ENCODE results near the gene CALCR.
A peak's percentile ranks its signal among the peaks of the same experiment; 100 is the strongest.
"Not testable (repeated sequence)": the region's sequence is repeated elsewhere in the genome, so short reads cannot be mapped to it uniquely, and the experiment has no call there.

The CALCR gene

DNA sequence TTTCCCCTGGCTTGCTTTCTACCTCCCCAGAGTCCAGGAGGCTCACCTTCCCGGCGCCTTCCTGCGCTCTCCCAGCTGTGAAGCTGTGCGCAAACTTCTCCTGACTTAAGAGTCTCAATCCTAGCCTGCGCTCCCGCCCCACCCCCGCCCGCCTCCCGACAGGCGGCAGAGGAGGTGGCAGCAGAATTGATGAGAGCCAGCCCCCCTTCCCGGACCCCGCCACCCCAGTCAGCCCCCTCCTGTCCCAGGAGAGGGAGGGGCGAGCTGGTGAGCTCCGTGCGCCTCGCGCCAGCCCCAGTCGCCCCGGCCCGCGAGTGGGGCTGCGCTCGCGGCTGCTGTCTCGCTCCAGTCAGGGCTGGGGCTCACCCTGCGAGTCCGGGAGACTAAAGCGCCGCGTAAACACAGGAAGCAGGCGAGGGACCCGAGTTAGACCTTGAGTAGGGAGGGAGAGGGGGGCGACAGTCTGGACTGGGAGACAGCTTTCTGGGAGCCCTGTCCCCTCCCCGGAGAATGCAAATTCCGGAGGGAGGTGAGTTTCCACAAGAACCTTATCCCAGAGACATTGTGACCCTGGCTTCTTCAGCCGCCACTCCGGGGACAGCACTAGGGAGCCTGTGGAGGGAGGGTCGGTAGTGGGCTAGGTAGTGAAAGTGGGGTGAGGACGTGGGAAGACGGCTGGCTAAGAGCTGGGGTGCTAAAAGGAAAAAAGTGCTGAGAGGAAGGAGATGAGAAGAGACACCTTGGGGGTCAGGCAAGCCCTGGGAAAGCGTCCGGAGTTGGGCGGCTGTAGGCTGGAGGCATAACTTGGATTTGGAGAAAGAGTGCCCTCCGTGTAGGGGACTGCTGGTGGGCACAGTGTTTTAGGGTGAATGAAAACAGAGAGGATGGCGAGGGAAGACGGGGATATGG, at the start of gene CALCR:
TSS of gene CALCR (minus strand) at position 79 of the 909 bp plus-strand sequence. CDS start 87,743 bp downstream, outside the sequence.
- no peak for DNase-seq

DNA sequence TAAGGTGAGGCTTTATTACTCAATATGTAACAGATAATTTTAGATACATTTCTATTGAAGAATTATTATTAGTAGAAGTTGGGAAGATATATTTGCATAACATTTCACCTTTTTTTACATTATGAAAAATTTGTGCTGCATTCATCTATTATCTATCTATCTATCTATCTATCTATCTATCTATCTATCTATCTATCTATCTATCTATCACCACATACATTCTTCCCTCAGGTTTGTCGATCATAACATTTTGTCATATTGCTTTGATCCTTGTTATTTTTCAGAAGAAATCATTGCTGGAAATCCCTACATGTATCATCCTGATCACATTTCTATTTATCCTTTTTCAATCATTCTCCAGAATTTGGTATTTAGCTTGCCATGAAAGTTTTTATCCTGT, 49.3 kb upstream of the CALCR start:
- DNase-seq, result no peak

- peak; percentile 25 for DNase-seq
These were observed 47.8 kb upstream of the CALCR start for GRCh38 chr7:93622036-93623033.

DNA sequence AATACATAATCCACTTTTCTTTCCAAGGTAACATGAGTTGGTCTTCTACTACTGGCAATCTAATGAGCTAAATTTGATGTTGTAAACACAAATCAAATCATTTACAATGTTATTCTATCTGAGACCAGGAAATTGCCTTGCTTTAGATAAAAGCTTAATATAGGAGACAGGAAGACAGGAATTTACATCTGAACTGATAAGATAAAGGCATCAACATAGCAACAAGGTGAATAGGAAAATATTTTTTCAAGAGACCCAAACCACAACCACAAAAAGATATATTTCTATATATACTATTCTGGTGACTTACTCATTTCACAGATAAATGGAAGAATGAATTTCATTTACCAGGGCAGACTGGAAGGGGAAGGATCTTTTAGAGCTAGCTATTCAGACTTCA, 46.3 kb upstream of the CALCR start:
- no peak for DNase-seq

GRCh38 chr7:93620057-93620456, 45.5 kb upstream of the CALCR start:
- DNase-seq, result no peak

DNA sequence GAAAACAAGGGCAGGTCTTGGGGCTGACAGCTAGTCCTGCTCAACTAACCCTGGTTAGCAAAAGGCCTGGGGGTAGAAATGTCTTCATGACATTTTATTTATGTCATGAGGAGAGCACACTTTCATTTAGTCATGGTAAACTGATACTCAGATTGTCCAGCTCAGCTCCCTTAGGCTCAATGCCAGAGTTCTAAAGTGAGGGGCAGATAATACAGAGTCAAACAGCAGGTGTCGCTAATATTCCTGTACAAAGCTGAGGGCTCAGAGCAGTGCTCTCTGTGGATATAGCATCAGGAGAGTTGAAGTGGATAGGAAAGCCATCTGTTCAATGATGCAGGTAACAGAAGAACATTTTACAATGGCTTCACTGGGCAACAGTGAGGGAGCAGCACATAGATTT, 26.8 kb upstream of the CALCR start:
- DNase-seq, result no peak

- DNase-seq, result no peak
These were observed 19.7 kb upstream of the CALCR start for GRCh38 chr7:93594250-93594649.

- DNase-seq, result no peak
These were observed 18.2 kb upstream of the CALCR start for GRCh38 chr7:93592588-93593266.

DNA sequence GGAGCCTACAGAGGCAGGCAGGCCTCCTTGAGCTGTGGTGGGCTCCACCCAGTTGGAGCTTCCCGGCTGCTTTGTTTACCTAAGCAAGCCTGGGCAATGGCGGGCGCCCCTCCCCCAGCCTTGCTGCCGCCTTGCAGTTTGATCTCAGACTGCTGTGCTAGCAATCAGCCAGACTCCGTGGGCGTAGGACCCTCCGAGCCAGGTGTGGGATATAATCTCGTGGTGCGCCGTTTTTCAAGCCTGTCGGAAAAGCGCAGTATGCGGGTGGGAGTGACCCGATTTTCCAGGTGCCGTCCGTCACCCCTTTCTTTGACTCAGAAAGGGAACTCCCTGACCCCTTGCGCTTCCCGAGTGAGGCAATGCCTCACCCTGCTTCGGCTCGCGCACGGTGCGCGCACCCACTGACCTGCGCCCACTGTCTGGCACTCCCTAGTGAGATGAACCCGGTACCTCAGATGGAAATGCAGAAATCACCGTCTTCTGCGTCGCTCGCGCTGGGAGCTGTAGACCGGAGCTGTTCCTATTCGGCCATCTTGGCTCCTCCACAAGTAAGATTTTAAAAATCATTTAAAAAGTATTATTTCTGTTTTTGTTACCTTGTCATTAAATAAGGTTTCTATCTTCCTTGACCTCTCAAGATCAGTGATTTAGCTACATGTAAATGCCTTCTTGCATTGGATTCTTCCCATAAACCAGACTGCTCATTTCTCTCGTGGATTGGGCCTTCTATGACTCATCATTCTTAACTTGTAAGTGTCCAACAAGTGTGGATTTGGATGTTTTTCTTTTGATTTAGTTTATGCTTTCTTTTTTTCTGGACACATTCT, 16.9 kb upstream of the CALCR start:
- not testable (repeated sequence) for DNase-seq

DNA sequence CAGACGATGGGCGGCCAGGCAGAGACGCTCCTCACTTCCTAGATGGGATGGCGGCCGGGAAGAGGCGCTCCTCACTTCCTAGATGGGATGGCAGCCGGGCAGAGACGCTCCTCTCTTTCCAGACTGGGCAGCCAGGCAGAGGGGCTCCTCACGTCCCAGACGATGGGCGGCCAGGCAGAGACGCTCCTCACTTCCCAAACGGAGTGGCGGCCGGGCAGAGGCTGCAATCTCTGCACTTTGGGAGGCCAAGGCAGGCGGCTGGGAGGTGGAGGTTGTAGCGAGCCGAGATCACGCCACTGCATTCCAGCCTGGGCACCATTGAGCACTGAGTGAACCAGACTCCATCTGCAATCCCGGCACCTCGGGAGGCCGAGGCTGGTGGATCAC, 11.9 kb upstream of the CALCR start:
- DNase-seq, result not testable (repeated sequence)

DNA sequence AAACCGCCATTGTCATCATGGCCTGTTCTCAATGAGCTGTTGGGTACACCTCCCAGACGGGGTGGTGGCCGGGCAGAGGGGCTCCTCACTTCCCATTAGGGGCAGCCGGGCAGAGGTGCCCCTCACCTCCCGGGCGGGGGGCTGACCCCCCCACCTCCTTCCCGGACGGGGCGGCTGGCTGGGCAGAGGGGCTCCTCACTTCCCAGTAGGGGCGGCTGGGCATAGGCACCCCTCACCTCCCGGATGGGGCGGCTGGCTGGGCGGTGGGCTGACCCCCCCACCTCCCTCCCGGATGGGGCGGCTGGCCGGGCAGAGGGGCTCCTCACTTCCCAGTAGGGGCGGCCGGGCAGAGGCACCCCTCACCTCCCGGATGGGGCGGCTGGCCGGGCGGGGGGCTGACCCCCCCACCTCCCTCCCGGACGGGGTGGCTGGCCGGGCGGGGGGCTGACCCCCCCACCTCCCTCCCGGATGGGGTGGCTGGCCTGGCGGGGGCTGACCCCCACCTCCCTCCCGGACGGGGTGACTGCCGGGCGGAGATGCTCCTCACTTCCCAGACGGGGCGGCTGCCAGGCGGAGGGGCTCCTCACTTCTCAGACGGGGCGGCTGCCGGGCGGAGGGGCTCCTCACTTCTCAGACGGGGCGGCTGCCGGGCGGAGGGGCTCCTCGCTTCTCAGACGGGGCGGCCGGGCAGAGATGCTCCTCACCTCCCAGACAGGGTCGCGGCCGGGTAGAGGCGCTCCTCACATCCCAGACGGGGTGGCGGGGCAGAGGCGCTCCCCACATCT, 11.4 kb upstream of the CALCR start:
- DNase-seq, result not testable (repeated sequence)

DNA sequence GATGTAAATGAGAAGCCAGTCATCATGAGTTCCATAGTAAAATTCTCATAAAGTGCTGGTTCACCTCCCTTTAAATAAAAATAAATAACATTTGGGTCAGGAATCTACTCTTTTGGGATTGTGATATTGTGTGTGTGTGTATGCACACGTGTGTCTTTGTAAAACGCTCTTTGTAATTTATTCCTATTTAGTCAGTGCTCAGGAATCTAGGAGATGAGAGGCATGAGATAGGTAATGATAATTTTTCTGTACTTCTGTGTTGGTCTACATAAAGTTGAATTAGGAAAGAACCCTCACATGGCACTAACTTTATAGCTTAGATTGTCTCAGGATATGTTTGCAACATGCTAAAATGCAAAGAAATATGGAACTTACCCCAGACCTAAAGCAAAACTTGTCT, 4.9 kb upstream of the CALCR start:
- DNase-seq, result no peak

DNA sequence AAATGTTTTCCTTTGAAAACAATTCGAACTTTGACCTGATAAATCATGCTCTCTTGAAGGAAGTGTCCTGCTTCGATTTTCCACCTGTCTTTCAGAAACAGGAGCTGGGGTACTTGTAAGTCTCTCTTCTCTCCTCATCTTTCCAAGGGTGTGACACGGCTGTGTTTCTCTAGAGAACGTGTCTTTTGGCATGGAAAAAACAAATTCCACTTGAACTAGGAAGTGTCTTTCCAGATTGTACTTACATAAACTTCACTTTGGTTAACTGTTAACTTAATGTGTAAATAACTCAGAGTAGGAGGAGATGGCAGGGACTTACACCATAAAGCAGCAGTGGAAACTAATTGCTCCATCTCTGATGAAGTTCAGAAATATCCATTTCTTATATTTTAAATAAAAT, 4.2 kb upstream of the CALCR start:
- no peak for DNase-seq

- DNase-seq, result no peak
These were observed 1.3 kb upstream of the CALCR start for GRCh38 chr7:93575555-93576399.

- DNase-seq, result no peak
These were observed 267 bp downstream of the CALCR start for GRCh38 chr7:93574269-93574645.

GRCh38 chr7:93569189-93569588, 5.3 kb downstream of the CALCR start:
- DNase-seq, result no peak

DNA sequence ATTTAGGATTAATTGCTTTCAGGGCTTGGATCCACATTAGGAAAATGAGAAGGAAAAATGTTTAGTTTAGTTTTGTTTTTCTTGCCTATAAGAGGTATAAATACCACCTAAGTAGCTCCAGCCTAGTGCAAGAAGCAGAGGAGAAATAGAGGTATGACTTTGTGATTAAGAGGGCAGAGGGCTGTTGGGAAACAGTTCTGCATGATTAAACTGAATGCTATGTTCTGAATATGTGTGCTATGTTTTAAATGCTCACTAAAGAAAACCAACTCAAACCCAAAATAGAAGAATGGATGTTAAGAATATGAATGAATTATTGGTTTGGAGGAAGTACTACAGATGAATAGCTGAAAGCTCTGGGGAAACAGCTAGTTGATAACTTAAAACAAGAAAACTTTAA, 7.6 kb downstream of the CALCR start:
- DNase-seq, result peak; percentile 11

DNA sequence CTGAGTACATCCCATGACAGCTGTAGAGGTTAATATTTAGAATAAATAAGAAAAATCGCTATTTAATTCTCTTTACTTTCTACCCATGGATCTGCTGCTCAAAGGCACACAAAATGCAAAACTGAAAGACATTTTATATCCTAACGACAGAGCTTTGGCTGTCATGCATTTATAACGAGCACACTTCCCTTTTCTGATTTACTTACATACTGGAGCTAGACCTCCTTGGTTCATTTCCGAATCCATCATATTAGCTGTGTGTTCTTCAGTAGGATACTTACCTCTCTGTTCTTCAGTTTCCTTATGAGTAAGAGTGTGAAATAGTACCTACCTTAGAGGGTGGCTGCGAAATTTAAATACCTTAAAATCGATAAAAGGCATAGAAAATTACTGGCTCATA, 10.9 kb downstream of the CALCR start:
- DNase-seq, result no peak

- DNase-seq, result no peak
These were observed 11.6 kb downstream of the CALCR start for GRCh38 chr7:93562936-93563335.

GRCh38 chr7:93562106-93562505, 12.4 kb downstream of the CALCR start:
- no peak for DNase-seq

Measured in fibroblast of upper back skin (primary cell).